Measurements from ENCODE around the gene CAPN15.

The CAPN15 gene

GRCh38 chr16:575354-576196, 48.1 kb downstream of the CAPN15 start:
- DNase-seq (ENCODE audit: low read depth in 2 of 3, low spot score in 1 of 3), result no peak

GRCh38 chr16:576197-576822, 48.8 kb downstream of the CAPN15 start:
- DNase-seq (ENCODE audit: low read depth in 2 of 3, low spot score in 1 of 3), result no peak

- DNase-seq (ENCODE audit: low read depth in 2 of 3, low spot score in 1 of 3), result no peak
These were observed 49.3 kb downstream of the CAPN15 start for GRCh38 chr16:576823-577201.

GRCh38 chr16:577796-578195, 50.3 kb downstream of the CAPN15 start:
- DNase-seq (ENCODE audit: low read depth in 2 of 3, low spot score in 1 of 3), result no peak

- DNase-seq (ENCODE audit: low read depth in 2 of 3, low spot score in 1 of 3), result no peak
These were observed 50.8 kb downstream of the CAPN15 start for GRCh38 chr16:578232-578869.

GRCh38 chr16:578870-579405, 51.4 kb downstream of the CAPN15 start:
- DNase-seq (ENCODE audit: low read depth in 2 of 3, low spot score in 1 of 3), result peak; percentile 42 to 72 (median 49)

- DNase-seq (ENCODE audit: low read depth in 2 of 3, low spot score in 1 of 3), result no peak
These were observed 52.8 kb downstream of the CAPN15 start for GRCh38 chr16:580141-580945.

DNA sequence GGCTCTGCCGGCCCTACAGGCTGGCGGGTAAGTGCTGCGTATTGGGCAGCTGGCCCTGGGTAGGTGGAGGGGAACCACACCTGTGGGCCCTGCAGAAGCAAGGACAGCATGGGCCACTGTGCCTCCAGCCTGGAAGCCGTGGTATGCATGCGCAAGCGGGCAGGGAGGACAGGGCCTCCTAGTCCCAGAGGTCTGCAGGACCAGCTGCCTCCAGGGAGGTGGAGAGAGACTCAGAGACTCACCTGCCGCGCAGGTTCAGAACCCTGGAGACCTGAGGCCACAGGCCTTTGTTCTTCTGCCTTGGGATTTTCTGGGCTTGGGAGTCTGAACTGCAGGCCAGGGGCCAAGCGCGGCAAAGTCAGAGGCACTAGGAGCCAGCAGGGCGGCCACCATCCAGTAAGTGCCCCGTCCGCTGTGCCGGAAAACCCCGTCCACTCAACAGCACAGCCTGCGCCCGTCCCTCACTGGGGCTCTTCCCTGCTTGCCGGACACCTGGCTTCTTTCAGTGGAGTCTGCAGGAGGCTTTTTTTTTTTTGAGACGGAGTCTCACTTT, 53.5 kb downstream of the CAPN15 start:
- DNase-seq (ENCODE audit: low read depth in 2 of 3, low spot score in 1 of 3), result no peak

- DNase-seq (ENCODE audit: low read depth in 2 of 3, low spot score in 1 of 3), result no peak
These were observed 54.7 kb downstream of the CAPN15 start for GRCh38 chr16:582218-582613.

GRCh38 chr16:582614-583331, 55.3 kb downstream of the CAPN15 start:
- no peak for DNase-seq (ENCODE audit: low read depth in 2 of 3, low spot score in 1 of 3)

- DNase-seq (ENCODE audit: low read depth in 2 of 3, low spot score in 1 of 3), result no peak
These were observed 55.9 kb downstream of the CAPN15 start for GRCh38 chr16:583470-583814.

DNA sequence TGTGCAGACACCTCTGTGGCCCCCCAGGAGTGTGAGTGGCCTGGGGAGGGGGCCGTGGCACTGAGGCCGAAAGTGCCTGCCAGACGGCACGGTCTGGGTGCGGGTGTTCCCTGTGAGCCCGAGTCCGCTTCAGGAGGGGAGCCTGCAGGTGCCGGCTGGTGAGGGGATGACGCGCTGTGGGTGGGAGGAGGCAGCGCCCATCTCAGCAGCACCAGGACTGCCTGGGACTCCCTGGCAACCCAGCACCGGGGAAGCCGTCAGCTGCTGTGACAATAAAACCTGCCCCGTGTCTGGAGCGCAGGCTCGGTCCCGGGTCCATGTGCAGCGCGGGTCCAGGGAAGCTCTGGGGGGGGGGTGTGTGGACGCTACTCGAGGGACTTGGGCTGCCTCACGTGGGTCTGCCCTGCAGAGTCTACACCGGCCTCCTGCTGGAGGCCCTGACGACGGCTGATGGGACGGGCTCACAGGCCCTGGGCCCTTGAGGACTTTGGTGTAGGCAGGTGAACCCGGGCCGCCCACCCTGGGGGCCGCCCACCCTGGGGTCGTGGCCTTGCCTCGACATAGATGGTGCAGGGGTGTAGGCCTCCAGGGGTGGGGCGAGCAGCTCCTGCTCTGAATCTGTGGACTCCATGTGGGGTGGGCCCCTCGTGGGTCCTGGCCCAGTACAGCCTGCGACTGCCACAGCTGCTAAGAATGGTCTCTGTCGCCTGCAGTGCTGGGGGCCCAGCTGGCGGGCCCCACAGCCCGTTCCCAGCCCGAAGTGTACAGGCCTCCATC, 56.5 kb downstream of the CAPN15 start:
- DNase-seq (ENCODE audit: low read depth in 2 of 3, low spot score in 1 of 3), result no peak

DNA sequence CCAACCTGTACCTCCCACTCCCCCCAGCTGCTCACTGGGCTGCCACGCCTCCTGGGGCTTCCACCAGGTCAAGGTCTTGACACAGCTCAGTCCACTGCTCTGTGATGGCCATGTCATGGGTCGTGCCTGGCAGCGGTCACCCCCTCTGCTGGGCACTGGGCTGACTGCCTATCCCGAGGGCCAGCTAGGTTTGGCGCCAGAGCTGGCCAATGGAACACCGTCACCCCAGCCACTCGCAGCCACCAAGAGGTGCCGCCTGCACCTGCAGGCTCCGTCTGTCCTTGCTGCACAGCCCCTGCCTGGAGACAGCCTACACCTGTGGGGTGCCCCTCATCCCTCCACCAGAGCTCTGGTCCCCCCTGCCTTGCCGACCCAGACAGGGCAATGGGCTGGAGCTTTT, 57.8 kb downstream of the CAPN15 start:
- no peak for DNase-seq (ENCODE audit: low read depth in 2 of 3, low spot score in 1 of 3)

- DNase-seq (ENCODE audit: low read depth in 2 of 3, low spot score in 1 of 3), result no peak
These were observed 58.6 kb downstream of the CAPN15 start for GRCh38 chr16:586047-586644.

DNA sequence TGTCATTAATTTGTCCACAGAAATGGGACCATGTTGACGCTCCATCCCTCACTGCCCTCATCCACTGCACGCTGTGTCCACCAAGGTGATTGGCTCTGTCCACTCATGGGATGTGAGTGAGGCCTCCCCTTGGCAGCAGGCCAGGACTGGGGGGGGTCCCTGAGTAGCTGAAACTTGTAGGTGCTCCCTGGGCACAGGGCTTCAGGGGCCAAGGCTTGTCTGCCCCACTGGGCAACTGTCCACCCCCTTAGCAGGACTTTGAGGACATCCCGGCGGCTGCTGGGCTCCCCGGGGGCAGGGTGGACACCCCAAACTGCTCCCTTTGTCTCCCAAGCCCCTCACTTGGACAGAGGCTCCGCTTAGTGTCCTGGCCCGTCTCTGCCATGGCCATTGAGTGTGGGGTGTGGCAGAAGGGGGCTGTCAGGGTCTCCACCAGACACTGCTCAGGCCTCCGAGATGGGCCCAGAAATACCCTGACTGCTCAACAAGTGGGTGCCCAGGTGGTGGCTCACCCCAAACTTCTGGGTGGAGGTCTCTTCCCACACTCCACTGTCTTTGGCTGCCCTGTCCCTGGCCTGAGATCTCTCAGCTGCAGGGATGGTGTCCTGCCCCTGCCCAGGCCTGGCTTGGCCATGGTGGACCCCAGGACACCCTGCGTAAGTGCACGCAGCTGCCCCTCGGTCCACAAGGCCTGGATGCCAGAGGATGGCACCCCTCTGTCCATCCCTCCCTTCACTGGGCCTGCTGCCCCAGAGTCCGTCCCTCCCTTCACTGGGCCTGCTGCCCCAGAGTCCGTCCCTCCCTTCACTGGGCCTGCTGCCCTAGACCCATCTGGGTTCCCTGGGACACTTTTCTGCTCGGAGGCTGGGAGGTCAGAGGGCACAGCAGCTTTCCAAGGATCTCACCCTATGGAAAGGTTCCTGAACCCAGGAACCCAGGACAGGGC, 59.4 kb downstream of the CAPN15 start:
- no peak for DNase-seq (ENCODE audit: low read depth in 2 of 3, low spot score in 1 of 3)

GRCh38 chr16:588639-588888, 61.1 kb downstream of the CAPN15 start:
- DNase-seq (ENCODE audit: low read depth in 2 of 3, low spot score in 1 of 3), result peak in 2 of 3 donors; percentile 49 to 55

- peak; percentile 95 to 98 (median 97) for DNase-seq (ENCODE audit: low read depth in 2 of 3, low spot score in 1 of 3)
These were observed 61.6 kb downstream of the CAPN15 start for GRCh38 chr16:588889-589657.
